Measurements from ENCODE around the gene SEZ6L2. TPM values are rescaled to one million over a fixed set of nuclear protein-coding genes. Genes with fewer than 3 reads are reported as not detected.

Gene SEZ6L2
- total and polyA plus RNA-seq, 2 of the 8 experiments (the other 6 are each of a cell fraction or from before 2014, with no cell fraction given), result 43.5 to 47.7 TPM

GRCh38 chr16:29848420-29849297 is 50.7 kb downstream of the SEZ6L2 start:
- no peaks in the 10 kb centered on the region for H3K9me3 ChIP-seq (ENCODE audit: insufficient read depth in 2 of 2, low read depth in 1 of 2, low read length in 1 of 2)
- H3K9ac ChIP-seq (replicated peaks in 1 of 4; ENCODE audit: extremely low read depth in 1 of 4, low read depth in 3 of 4, low read length in 3 of 4), result no peak overlapping the region
- H3K4me3 ChIP-seq (ENCODE audit: extremely low read depth in 1 of 4, insufficient read depth in 2 of 4, low read depth in 3 of 4, low read length in 4 of 4), result no peak overlapping the region
- H3K56ac ChIP-seq (replicated peaks; ENCODE audit: insufficient read length, low read depth, low read length), result no peak overlapping the region
- H2AK5ac ChIP-seq (ENCODE audit: low read depth, low read length), result no peak overlapping the region
- H2AFZ ChIP-seq (ENCODE audit: low read length), result no peak overlapping the region
- no peak overlapping the region for H4K8ac ChIP-seq (ENCODE audit: extremely low read depth, insufficient read depth, low read length)
- no peak overlapping the region for H3K18ac ChIP-seq (ENCODE audit: extremely low read depth, low read length)
- no peak overlapping the region for H2BK20ac ChIP-seq (ENCODE audit: low read length)
- H3K4ac ChIP-seq (replicated peaks; ENCODE audit: insufficient read length, low read depth, low read length), result no peak overlapping the region
- ChIA-PET CTCF (ENCODE audit: partially characterized antibody) (interaction anchor here (0.6 to 15.0 kb wide), 52 partner anchors 8 to 1713 kb away, joined by 3 to 212 read pairs (median 4); partner anchors contain the start of genes C16orf92, CDIPT, DOC2A and KIF22), POLR2A (ENCODE audit: partially characterized antibody) (interaction anchor here (0.7 to 12.7 kb wide), 12 partner anchors 10 to 1026 kb away, joined by 3 to 167 read pairs (median 4); partner anchors contain the start of genes ALDOA, CDIPT, MAZ and MVP)
- no peaks in the 10 kb centered on the region; a peak in 1 of 7 replicates for H3K4me1 ChIP-seq (replicated peaks in 1 of 4; ENCODE audit: control insufficient read depth in 3 of 4, insufficient read depth in 4 of 4, low read length in 3 of 4)
- DNase-seq (ENCODE audit: low read depth in 1 of 2, low spot score in 2 of 2), result peak; percentile 33 to 90
- H4K91ac ChIP-seq (replicated peaks; ENCODE audit: insufficient read length, low read length), result no peak overlapping the region
- 58% methylated on average over 13 of the region's 15 CpGs; no CpG with 5 or more reads in 1 of the 2 experiments for WGBS, 2 experiments (ENCODE audit: extremely low coverage in 1 of 2, insufficient coverage in 1 of 2, insufficient read length in 1 of 2, insufficient replicate concordance in 2 of 2, low coverage in 1 of 2, low lambda C conversion rate in 2 of 2, missing lambda C conversion rate in 1 of 2)
- H3K79me1 ChIP-seq (ENCODE audit: low read depth, low read length), result no peaks in the 10 kb centered on the region
- no peaks in the 10 kb centered on the region for H3K36me3 ChIP-seq (ENCODE audit: control insufficient read depth in 2 of 4, insufficient read depth in 4 of 4, low read length in 3 of 4)
- no peaks in the 10 kb centered on the region for H4K20me1 ChIP-seq (replicated peaks in 1 of 2; ENCODE audit: control insufficient read depth in 1 of 2, insufficient read depth in 2 of 2, low read length in 2 of 2)
- no peak overlapping the region for H2BK120ac ChIP-seq (replicated peaks; ENCODE audit: low read depth, low read length)
- H3K79me2 ChIP-seq (ENCODE audit: control insufficient read depth in 1 of 2, insufficient read depth in 2 of 2, low read length in 2 of 2), result no peaks in the 10 kb centered on the region
- no peak overlapping the region for H2BK12ac ChIP-seq (ENCODE audit: low read depth, low read length)
- no peak overlapping the region for H3K27ac ChIP-seq (ENCODE audit: low read depth, low read length)
- no peak overlapping the region for H3K14ac ChIP-seq (ENCODE audit: insufficient read length)
- no peak overlapping the region for H4K5ac ChIP-seq (ENCODE audit: insufficient read length, low read depth, low read length)
- no peaks in the 10 kb centered on the region for H3K23me2 ChIP-seq (ENCODE audit: low read depth, low read length)
- no peak overlapping the region for H2BK15ac ChIP-seq (ENCODE audit: low read length)
- no peak overlapping the region for H3K23ac ChIP-seq (ENCODE audit: insufficient read length)
- H3K4me2 ChIP-seq (ENCODE audit: insufficient read depth in 1 of 2, low read depth in 2 of 2, low read length in 2 of 2), result no peak overlapping the region
- no peaks in the 10 kb centered on the region for H3K27me3 ChIP-seq (replicated peaks in 1 of 4; ENCODE audit: control insufficient read depth in 3 of 4, extremely low read depth in 1 of 4, insufficient read depth in 3 of 4, low read length in 3 of 4)
- FAIRE-seq, result no peak
- H2BK5ac ChIP-seq (ENCODE audit: low read depth, low read length), result peak overlapping the region; percentile 35; the same call in 1 of the 2 replicates
- TF ChIP-seq TAF1 (IDR thresholded peaks at IDR 0.05; ENCODE audit: low read depth, low read length) (no peak), KDM5A (IDR thresholded peaks at IDR 0.05; ENCODE audit: low read length) (no peak), RFX5 (IDR thresholded peaks at IDR 0.05; ENCODE audit: borderline replicate concordance, low read depth, low read length) (no peak), PHF8 (conservative IDR thresholded peaks at IDR 0.05; ENCODE audit: low read depth, low read length) (no peak), ATF2 (IDR thresholded peaks at IDR 0.05; ENCODE audit: low read length) (no peak), NRF1 (IDR thresholded peaks at IDR 0.05; ENCODE audit: low read depth, low read length) (no peak), CTCF (IDR thresholded peaks at IDR 0.05; ENCODE audit: control extremely low read depth in 1 of 3, insufficient read depth in 1 of 3, low read depth in 1 of 3, low read length in 3 of 3) (peak; percentile 88 to 99 (median 94))
